DMS53 treated with DMSO at 0.1 percent for 48 hours (cell line): ENCODE data around the gene SLA2.
A peak's percentile ranks its signal among the peaks of the same experiment; 100 is the strongest.
"Not testable (repeated sequence)": the region's sequence is repeated elsewhere in the genome, so short reads cannot be mapped to it uniquely, and the experiment has no call there.

ENCODE experiments used
- DNase-seq: peaks from one replicate; lab custom pipeline; 2025; ENCODE audit not compliant: unreplicated experiment; lab: John Stamatoyannopoulos, UW

The SLA2 gene, protein sequence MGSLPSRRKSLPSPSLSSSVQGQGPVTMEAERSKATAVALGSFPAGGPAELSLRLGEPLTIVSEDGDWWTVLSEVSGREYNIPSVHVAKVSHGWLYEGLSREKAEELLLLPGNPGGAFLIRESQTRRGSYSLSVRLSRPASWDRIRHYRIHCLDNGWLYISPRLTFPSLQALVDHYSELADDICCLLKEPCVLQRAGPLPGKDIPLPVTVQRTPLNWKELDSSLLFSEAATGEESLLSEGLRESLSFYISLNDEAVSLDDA

DNA sequence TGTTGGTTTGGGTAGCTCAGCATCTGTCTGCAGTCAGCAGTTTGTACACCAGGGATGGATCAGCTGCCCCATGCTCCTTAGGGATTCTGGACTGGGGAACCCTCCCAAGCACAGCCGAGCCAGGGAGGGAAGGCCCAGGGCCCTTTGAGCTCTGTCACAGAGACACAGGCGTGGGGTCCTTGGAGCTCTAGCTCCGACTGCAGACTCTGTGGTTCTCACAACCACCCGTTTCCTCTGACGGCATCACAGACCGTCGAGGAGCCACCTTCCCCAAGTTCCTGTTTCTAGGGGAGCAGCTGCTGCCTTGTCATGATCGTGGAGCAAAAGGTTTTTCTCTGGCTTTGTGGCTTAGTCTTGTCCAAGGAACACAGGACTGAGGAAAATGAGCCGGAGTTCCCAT lies at the start of gene SLA2:
TSS of gene SLA2 (minus strand) at position 199 of the 400 bp plus-strand sequence. CDS start 4,861 bp downstream, outside the sequence.
- no peak for DNase-seq

GRCh38 chr20:36695467-36695866 lies 49.5 kb upstream of the SLA2 start:
- not testable (repeated sequence) for DNase-seq

DNA sequence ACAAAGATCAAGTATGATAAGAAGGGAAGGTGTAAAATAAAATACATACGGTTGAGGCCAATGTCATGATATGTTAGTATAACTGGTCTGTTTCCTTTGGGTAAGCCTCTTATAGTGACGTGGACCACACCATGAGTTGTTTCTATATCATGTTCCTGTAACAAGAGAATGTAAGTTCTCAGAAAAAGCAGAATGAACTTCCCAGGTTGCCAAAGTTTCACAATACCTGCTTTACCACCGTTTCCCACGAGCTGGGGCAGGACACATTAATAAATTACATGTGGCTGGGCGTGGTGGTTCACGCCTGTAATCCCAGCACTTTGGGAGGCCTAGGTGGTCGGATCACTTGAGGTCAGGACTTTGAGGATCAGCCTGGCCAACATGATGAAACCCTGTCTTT lies 42.6 kb upstream of the SLA2 start:
- DNase-seq, result no peak

- DNase-seq, result no peak
Observed at GRCh38 chr20:36687850-36688249, 41.9 kb upstream of the SLA2 start.

DNA sequence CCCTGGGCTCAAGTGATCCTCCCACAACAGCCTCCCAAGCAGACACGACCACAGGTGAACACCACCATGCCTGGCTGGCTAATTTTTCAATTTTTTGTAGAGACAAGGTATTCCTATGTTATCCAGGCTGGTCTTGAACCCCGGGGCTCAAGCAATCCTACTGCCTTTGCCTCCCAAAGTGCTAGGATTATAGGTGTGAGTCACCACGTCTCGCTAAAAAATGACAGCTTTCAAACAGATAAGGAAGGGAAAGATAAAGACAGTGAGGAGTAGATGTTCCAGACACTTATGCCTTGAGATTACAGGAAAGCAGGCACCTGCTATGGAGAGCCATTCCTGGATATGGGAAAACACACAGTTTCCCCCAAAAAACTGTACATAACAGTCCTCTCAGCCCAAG lies 40.9 kb upstream of the SLA2 start:
- no peak for DNase-seq

GRCh38 chr20:36686504-36686903 lies 40.5 kb upstream of the SLA2 start:
- no peak for DNase-seq

DNA sequence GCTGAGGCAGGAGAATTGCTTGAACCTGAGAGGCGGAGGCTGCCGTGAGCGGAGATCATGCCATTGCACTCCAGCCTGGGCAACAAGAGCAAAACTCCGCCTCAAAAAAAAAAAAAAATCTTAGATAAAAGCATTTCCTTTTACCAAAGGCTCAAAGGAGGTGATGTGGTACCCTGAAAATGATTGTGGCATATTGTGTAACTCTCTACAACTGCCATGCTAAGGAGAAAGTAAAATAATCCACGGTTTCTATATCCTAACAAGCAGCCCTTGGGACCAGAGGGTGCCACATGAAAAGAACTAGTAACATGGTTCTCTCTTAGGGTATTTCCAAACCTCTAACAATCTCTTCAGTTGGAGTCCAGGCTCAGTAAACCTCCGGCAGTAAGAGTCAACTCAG lies 38.8 kb upstream of the SLA2 start:
- no peak for DNase-seq

- no peak for DNase-seq
Observed at GRCh38 chr20:36682311-36682710, 36.3 kb upstream of the SLA2 start.

- DNase-seq, result no peak
Observed at GRCh38 chr20:36677422-36677771, 31.4 kb upstream of the SLA2 start.

- no peak for DNase-seq
Observed at GRCh38 chr20:36676701-36677421, 30.9 kb upstream of the SLA2 start.

GRCh38 chr20:36675545-36675944 lies 29.5 kb upstream of the SLA2 start:
- not testable (repeated sequence) for DNase-seq

DNA sequence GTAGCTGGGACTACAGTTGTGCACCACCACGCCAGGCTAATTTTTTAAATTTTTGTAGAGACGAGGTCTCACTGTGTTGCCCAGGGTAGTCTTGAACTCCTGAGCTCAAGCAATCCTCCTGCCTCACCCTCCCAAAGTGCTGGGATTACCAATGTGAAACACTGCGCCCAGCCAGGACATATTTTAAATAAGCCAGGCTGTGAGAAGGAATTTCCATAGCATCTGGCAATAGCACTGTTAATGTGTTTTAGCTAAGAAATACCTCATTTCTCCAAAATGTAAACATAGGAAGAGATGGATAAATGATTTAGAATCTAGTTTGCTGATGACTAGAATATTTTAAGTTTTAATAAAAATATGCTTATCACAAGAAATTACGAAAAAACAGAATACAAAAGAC lies 27.0 kb upstream of the SLA2 start:
- no peak for DNase-seq

- DNase-seq, result no peak
Observed at GRCh38 chr20:36670665-36671357, 24.8 kb upstream of the SLA2 start.

GRCh38 chr20:36666181-36666740 lies 20.3 kb upstream of the SLA2 start:
- DNase-seq, result no peak

DNA sequence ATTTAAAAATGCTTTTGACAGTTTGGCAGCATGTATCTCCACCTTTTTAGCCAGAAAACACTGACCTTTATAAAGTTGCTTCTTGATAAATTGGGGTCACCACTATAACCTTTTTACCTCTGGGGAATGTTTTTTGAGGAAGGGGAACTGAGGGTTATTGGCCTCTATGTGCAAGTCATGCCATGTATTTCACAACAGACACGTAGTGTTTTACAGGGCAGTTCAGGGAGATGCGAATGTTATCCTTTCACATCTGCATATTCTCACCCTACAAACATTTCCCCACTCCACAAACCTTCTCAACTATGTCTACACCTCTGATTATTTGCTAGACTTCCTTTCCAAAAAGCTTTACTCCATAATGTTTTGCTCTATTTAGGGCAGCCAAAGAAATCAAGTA lies 17.0 kb upstream of the SLA2 start:
- no peak for DNase-seq

DNA sequence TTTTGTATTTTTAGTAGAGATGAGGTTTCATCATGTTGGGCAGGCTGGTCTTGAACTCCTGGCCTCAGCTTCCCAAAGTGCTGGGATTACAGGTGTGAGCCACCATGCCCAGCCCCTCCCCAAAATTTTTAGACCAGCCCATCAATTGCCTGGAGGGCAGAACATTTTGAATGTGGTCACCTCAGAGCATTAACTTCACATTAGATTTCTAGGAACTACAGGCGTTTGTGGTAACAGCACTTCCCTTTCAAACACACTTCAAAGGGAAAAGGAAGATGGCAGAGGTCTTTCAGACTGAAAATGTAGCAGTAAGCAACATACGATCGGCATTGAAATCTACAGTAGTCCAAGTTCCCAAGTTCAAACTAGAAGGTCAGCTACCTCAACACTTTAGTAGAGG lies 12.3 kb upstream of the SLA2 start:
- no peak for DNase-seq

DNA sequence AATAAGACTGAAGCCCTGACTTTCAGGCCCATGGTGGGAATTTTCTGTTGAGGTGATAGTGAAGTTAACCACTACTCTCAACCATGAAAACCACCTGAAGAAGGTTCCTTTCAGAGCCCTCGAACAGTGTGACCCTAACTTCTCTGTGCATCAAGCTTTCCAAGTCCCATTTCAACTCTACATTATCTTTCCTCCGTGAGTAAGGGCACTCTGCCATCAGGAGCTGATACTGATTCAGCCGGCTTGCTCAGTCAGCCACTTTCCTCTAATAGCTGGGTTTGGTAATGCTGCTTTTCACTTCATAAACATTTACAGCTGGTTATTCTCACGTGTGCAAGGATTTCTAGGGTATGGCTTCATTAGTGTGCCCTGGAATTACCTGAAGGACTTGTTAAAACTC lies 10.7 kb upstream of the SLA2 start:
- DNase-seq, result no peak

DNA sequence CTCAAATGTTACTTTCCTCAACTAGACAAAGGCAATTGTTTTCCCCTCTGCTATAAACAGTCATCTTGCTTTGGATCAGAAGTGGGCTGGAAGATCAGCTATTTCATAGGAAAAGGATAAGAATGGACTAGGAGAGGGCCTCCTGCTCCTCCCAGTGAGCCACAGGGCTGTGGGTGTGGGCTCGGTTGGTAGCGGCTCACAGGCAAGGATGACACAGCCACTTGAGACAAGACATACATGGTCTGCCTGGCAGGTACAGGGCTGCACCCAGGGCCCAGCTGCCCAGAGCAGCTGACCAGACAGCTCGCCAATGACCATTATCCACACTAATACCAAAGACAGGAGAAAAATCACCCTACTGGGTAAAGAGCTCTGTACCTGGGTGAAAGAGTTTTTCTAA lies 9.0 kb upstream of the SLA2 start:
- DNase-seq, result peak; percentile 20

GRCh38 chr20:36654506-36654905 lies 8.5 kb upstream of the SLA2 start:
- no peak for DNase-seq

DNA sequence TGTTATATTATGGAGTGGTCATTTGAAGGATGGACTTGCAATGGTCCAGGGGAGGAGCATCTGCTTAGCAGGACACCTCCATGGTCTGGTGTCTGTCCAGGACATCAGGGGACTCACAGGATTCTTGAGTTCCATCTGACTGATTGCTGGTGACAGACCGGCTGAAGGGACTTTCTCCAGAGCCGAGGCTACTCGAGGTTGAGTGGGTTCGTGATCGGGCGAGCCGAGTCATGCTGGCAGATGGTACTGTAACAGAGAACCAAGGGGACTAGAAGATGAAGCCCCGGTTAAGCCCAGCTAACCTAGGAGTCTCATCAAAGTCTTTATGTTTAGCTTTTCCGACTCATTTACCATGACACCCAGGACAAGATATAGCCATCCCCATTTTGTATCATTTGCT lies 7.5 kb upstream of the SLA2 start:
- no peak for DNase-seq

GRCh38 chr20:36647196-36648121 lies 1.5 kb upstream of the SLA2 start:
- no peak for DNase-seq
